ENCODE results near the gene TMEM141.
"Not testable (repeated sequence)": the region's sequence is repeated elsewhere in the genome, so short reads cannot be mapped to it uniquely, and the experiment has no call there.

The TMEM141 gene

DNA sequence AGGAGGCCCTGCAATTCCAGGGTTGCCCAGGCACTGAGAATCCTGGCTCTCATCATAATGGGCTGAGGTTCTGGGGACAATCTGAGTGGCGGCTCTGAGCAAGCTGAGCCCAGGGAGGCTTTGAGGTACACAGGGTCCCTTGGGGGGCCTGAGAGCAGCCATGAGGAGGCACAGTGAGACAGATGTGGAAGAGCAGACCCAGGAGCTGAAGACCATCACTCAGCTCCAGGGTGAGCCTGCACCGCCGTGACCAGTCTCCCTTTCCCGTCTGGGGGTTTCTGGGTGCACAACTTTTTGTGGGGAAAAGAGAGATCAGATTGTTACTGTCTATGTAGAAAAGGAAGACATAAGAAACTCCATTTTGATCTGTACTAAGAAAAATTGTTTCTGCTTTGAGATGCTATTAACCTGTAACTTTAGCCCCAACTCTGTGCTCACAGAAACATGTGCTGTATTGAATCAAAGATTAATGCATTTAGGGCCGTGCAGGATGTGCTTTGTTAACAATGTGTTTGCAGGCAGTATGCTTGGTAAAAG is 5.2 kb downstream of the TMEM141 start, which contains the start of gene CCDC183:
Gene CCDC183 (plus strand): TSS at position 101 of the 537 bp plus-strand sequence. CDS start 60 bp downstream, at position 161.
- DNase-seq = no peak

DNA sequence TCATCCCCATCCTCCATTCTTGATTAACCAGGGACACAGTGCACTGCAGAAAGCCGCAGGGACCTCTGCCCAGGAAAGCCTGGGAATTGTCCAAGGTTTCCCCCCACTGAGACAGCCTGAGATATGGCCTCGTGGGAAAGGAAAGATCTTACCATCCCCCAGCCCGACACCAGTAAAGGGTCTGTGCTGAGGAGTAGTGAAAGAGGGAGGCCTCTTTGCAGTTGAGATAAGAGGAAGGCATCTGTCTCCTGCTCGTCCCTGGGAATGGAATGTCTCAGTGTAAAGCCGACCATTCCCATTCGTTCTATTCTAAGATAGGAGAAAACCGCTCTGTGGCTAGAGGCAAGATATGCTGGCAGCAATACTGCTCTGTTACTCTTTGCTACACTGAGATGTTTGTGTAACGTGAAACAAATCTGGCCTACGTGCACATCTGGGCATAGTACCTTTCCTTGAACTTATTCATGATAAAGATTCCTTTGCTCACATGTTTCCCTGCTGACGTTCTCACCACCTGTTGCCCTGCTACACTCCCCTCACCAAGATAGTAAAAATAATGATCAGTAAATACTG is 5.7 kb downstream of the TMEM141 start:
- not testable (repeated sequence) for DNase-seq

DNA sequence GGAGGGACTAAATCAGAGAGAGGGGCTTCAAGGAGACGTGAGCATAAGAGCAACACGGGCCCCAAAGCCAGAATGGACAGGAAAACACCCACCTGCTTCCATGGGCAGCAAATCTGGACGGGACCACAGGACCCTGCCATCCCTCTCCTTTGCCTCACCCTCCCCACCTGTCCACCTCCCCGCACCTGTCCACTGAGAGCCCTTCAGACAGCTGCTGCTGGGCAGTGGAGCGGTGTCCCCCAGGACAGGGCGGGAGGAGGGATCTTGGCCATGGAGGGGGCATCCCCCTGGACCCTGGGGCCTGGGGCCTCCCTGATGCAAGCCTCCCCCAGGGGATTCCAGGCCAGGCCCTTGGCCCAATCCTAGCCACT is 7.5 kb downstream of the TMEM141 start:
- no peak for DNase-seq

DNA sequence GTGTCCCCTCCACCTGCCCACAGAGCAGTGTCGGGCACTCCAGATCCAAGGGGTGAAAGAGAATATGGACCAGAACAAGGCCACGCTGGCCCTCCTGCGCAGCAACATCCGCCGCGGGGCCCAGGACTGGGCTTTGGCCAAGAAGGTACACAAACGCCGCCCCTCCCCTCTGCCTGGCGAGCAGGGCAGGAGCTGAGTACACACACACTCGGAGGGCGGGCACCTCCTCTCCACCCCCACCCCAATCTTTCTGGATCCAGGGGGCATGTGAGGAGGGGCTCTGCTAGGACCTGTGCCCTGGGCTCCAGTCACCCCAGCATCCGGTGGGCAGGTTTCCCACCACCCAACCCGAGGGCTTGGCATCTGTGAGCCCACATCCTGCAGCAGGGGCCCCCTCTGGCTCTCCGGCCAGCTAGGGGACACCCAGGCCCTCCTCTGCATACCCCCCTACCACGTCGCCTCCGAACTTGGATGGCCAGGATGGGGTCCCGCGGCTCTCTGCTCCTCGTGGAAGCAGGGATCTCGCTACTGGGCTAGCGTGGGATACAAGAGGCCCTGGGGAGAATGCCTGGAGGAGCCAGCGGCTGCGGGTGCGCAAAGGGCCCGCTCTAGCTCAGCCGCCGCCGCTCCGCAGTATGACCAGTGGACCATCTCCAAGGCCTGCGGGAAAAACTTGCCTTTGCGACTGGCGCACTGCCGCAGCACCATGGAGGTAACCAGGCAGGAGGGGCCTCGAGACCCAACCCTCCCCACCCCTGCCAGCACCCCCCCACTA is 8.1 kb downstream of the TMEM141 start:
- peak in 1 of 2 experiments; percentile 65 for DNase-seq

DNA sequence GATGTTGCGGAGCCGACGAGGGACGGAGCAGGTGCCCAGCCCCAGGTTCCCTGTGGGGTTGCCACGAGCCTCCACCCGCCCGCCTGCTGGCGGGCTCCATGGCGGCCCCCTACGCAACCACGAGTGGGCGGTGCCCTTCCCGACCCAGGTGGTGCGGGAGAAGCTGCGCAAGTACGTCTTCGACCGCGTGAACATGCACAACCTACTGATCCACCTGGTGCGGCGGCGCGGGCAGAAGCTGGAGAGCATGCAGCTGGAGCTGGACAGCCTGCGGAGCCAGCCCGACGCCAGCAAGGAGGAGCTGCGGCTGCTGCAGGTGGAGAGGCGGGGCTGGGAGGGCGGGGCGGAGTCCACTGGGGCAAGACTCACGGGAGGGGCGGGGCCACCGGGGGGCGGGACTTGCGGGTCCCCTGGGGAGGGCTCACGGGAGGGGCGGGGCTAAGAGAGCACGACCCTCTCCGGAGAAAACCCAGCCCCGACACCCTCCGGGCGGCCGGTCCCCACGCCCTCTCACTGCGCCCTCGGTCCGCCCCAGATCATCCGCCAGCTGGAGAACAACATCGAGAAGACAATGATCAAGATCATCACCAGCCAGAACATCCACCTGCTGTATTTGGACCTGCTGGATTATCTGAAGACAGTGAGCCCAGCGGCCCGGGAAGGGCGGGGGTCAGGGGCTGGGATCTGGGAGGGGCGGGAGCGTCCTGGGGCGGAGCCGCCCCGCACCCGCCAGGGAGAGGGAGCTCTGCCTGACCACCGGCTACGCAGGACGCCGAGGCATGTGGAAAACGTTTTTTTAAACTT is 8.9 kb downstream of the TMEM141 start:
- peak; percentile 75 to 92 for DNase-seq

DNA sequence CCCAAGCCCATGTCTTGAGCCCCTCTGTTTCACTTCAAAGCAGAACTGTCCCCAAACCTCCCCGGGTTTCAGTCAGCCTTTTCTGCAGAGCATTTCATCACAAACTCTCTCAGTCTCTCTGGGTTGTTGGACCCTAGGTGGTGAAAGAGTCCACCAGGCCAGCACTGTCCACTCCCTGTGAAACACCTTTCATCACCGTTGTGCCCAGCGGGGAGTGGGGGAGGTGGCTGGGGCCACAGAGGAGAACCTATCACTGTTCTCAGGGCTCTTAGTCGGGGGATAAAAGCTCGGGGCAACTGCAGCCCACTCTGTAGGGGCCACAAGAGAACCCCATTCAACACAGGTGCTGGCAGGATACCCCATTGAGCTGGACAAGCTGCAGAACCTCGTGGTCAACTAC is 11.2 kb downstream of the TMEM141 start:
- DNase-seq = no peak

DNA sequence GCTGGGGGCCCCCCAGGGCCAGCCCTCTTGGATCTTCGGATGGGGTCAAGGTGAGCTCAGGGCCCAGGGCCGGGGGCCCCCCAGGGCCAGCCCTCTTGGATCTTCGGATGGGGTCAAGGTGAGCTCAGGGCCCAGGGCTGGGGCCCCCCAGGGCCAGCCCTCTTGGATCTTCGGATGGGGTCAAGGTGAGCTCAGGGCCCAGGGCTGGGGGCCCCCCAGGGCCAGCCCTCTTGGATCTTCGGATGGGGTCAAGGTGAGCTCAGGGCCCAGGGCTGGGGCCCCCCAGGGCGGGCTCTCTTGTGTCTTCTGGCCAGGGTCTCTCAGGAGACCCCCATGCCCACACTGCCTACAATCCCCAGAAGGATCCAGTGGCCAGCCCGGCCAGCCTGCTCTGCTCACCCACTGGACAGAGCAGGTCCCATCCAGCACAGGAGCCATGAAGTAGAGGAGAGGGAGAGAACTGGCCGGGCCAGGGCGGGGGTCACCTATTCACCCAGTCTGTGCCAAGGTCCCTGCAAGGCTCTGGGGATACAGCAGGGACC is 11.9 kb downstream of the TMEM141 start:
- not testable (repeated sequence) for DNase-seq

GRCh38 chr9:136803551-136804508 is 12.7 kb downstream of the TMEM141 start:
- no peak for DNase-seq

DNA sequence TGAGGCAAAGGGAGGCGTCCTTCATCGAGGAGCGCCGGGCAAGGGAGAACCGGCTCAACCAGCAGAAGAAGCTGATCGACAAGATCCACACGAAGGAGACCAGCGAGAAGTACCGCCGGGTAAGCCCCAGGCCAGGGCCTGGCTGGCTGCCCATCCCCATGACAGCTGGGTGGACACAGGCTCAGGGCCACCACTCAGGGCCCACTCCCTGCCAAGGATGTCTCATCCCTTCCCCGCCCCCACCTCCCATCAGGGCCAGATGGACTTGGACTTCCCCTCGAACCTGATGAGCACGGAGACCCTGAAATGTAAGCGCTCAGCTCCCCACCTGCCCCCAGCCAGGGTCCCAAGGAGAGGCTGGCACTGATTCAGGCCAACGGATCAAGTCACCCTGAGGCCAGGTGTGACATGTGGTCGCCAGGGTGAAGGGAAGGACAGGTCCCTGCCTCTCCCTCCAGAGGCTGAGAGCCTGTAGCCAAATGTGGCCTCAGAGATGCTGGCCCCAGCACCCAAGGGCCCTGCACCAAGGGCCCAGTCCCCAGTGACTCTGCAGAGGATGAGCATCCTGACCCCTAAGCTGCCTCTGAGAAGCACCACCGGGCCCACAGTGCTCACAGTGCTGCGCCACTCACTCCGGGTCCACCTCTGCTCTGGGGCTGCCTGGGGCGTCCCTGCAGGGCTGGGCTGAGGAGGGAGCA is 13.5 kb downstream of the TMEM141 start:
- DNase-seq = no peak

- DNase-seq = no peak
Measured at GRCh38 chr9:136805207-136805740, 14.1 kb downstream of the TMEM141 start.

DNA sequence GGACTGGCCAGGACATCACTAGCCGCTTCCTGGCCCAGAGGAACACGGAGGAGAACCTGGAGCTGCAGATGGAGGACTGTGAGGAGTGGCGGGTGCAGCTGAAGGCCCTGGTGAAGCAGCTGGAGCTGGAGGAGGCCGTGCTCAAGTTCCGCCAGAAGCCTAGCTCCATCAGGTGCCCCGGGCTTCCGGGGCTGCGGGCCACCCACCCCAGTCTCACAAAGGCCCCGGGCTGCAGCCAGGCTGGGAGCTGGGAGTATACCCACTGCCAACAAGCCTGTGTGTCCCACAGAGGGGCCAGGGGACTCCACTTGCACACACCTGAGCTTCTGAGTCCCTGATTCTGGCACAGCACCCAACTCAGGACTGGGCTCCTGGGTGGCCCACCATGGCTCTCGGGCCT is 14.9 kb downstream of the TMEM141 start:
- DNase-seq = no peak

DNA sequence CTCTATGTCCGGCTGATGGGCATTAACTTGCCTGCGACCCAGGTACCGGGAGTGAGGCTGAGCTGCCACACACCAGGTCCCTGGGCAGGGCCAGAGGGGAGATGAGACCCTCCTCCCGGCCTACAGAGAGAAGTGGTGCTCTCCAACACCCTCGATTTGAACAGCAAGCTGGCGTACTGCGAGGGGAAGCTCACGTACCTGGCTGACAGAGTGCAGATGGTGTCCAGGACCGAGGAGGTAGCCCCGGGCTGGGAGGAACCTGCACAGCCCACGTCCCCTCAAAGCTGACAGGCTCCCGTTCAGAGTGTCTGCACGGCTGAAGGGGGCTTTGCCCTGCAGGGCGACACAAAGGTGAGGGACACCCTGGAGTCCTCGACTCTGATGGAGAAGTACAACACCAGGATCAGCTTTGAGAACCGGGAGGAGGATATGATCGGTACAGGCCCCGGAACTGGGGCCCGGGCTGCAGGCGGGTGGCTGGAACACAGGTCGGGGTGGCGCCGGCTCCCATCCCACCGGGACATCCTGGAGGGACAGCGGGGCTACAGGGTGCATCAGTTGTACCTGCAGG is 15.6 kb downstream of the TMEM141 start:
- DNase-seq = no peak

DNA sequence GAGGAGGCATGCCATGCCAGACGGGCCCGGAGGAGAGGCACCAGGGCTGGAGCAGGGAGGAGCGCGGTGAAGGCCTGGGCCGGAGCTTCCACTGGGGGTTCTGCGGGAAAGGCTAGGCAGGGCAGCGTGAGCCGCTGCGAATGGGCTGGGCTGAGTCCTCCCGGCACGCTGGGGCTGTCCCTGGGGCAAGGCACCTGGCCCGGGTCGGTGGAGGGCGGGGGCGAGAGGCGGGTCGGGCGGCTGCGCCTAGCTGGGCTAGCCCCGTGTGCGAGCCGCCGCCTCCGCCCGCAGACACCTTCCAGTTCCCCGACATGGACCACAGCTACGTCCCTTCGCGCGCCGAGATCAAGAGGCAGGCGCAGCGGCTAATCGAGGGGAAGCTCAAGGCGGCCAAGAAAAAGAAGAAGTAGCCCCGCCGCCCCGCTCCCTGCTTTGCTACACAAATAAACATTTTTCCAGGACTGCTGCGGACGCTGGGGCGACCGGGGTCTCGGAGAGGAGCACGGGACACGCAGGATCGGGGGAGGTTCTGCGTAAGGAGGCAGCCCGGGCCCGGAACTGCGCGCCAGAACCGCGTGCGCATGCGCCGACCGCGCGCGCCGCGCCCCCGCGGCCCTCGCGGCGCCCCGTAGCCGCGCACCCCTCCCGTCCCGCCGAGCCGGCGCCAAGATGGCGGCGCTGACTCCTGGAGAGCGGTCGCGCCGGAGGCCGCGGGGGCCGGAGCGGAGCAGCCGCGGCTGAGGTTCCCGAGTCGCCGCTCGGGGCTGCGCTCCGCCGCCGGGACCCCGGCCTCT is 16.3 kb downstream of the TMEM141 start, which contains the start of gene RABL6:
Gene RABL6 (plus strand): TSS at position 668 of the 794 bp plus-strand sequence. CDS start 249 bp downstream, outside the sequence.
- DNase-seq = peak; percentile 28 to 75

- DNase-seq = peak in 1 of 2 experiments; percentile 49
Measured at GRCh38 chr9:136808075-136808805, 17.1 kb downstream of the TMEM141 start.

DNA sequence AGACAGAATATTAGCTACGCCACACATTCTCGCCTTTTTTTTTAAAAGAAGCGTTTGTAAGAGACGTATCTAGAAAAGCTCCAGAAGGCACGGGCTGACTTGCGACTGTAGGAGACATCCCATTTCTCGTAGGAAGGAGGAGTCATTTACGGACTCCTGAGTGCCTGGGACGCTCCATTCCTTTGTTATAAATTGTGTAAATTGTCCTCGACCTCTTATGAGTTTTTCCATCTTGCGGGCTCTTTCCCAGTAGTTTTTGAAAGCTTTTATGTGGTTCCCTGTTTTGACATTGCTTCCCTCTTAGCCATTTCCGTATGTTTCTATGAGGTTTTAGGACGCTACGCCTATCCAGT is 17.6 kb downstream of the TMEM141 start:
- peak in 1 of 2 experiments; percentile 44 for DNase-seq

GRCh38 chr9:136814725-136815421 is 23.7 kb downstream of the TMEM141 start:
- no peak for DNase-seq

- DNase-seq = no peak
Measured at GRCh38 chr9:136815422-136815782, 24.3 kb downstream of the TMEM141 start.

Measured in NCI-H526 (cell line).